ENCODE data around the gene C10orf62.

DNA sequence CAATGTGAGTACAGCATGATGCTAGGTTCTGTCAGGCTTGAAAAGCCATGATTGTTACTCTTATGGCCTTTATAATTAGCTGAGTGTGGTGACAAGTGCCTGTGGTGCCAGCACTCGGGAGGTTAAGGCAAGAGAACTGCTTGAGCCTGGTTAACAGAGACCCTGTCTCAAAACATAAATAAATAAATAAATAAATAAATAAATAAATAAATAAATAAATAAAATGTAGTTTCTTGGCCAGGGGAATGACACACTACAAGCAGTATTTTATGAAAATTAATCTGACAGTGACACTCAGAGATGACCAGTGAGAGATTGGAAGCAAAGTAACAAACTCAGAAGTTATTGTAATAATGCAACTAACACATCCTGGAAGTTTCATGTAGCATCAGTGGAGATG, 46.1 kb downstream of the C10orf62 start:
- TF ChIP-seq, protein P1, sequence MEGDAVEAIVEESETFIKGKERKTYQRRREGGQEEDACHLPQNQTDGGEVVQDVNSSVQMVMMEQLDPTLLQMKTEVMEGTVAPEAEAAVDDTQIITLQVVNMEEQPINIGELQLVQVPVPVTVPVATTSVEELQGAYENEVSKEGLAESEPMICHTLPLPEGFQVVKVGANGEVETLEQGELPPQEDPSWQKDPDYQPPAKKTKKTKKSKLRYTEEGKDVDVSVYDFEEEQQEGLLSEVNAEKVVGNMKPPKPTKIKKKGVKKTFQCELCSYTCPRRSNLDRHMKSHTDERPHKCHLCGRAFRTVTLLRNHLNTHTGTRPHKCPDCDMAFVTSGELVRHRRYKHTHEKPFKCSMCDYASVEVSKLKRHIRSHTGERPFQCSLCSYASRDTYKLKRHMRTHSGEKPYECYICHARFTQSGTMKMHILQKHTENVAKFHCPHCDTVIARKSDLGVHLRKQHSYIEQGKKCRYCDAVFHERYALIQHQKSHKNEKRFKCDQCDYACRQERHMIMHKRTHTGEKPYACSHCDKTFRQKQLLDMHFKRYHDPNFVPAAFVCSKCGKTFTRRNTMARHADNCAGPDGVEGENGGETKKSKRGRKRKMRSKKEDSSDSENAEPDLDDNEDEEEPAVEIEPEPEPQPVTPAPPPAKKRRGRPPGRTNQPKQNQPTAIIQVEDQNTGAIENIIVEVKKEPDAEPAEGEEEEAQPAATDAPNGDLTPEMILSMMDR (conservative IDR thresholded peaks at IDR 0.05) = no peak
- no peak for TF ChIP-seq ZFX (IDR thresholded peaks at IDR 0.05)

Measured in C4-2B (cell line).